NCI-H187 treated with DMSO at 0.1 percent for 48 hours (cell line): ENCODE results near the gene KPNA3.

ENCODE experiments used
- DNase-seq: peaks from one replicate; lab custom pipeline; 2025; lab: John Stamatoyannopoulos, UW

KPNA3 gene

GRCh38 chr13:49676581-49677298 lies 115.7 kb downstream of the KPNA3 start:
- DNase-seq: no peak

GRCh38 chr13:49670828-49671227 lies 121.7 kb downstream of the KPNA3 start:
- DNase-seq: no peak

GRCh38 chr13:49669735-49670309 lies 122.7 kb downstream of the KPNA3 start:
- DNase-seq: peak; percentile 15

GRCh38 chr13:49667773-49668172 lies 124.7 kb downstream of the KPNA3 start:
- DNase-seq: no peak

GRCh38 chr13:49664606-49665005 lies 127.9 kb downstream of the KPNA3 start:
- DNase-seq: no peak

- no peak for DNase-seq
Observed at GRCh38 chr13:49657241-49657641, 135.2 kb downstream of the KPNA3 start.

- no peak for DNase-seq
Observed at GRCh38 chr13:49655906-49656305, 136.6 kb downstream of the KPNA3 start.

- DNase-seq: no peak
Observed at GRCh38 chr13:49654011-49654410, 138.5 kb downstream of the KPNA3 start.

- DNase-seq: no peak
Observed at GRCh38 chr13:49653478-49653877, 139.0 kb downstream of the KPNA3 start.

GRCh38 chr13:49652355-49653305 lies 139.9 kb downstream of the KPNA3 start:
- DNase-seq: peak; percentile 37

GRCh38 chr13:49651570-49652354 lies 140.7 kb downstream of the KPNA3 start:
- DNase-seq: no peak

- DNase-seq: no peak
Observed at GRCh38 chr13:49649963-49650312, 142.5 kb downstream of the KPNA3 start.
